Colon (tissue), 2 donors: Measurements from ENCODE around the gene SBNO1.
"Not testable (repeated sequence)": the region's sequence is repeated elsewhere in the genome, so short reads cannot be mapped to it uniquely, and the experiment has no call there.

ENCODE experiments used
- FAIRE-seq: peaks from 2 replicates; lab custom pipeline; 2012; peaks lifted over from hg19 to GRCh38; lab: Jason Lieb, UNC
- donor health status: control.
- donor health status: control.

SBNO1 gene

GRCh38 chr12:123270214-123271000 lies 94.2 kb downstream of the SBNO1 start:
- FAIRE-seq: no peak

- no peak for FAIRE-seq
Measured at GRCh38 chr12:123269896-123270213, 94.8 kb downstream of the SBNO1 start.

- no peak for FAIRE-seq
Measured at GRCh38 chr12:123269395-123269892, 95.2 kb downstream of the SBNO1 start.

GRCh38 chr12:123268850-123269249 lies 95.8 kb downstream of the SBNO1 start:
- FAIRE-seq: no peak

- FAIRE-seq: no peak
Measured at GRCh38 chr12:123267991-123268843, 96.4 kb downstream of the SBNO1 start.

- no peak for FAIRE-seq
Measured at GRCh38 chr12:123267335-123267920, 97.2 kb downstream of the SBNO1 start.

GRCh38 chr12:123266679-123267277 lies 97.9 kb downstream of the SBNO1 start:
- FAIRE-seq: no peak

GRCh38 chr12:123265851-123266678 lies 98.6 kb downstream of the SBNO1 start:
- no peak for FAIRE-seq

GRCh38 chr12:123264642-123265041 lies 100.0 kb downstream of the SBNO1 start:
- FAIRE-seq: no peak

- no peak for FAIRE-seq
Measured at GRCh38 chr12:123263196-123263817, 101.3 kb downstream of the SBNO1 start.

- FAIRE-seq: no peak
Measured at GRCh38 chr12:123261196-123261595, 103.5 kb downstream of the SBNO1 start.

- no peak for FAIRE-seq
Measured at GRCh38 chr12:123260081-123260480, 104.6 kb downstream of the SBNO1 start.

GRCh38 chr12:123258593-123258992 lies 106.1 kb downstream of the SBNO1 start:
- no peak for FAIRE-seq

GRCh38 chr12:123254853-123255446 lies 109.7 kb downstream of the SBNO1 start:
- FAIRE-seq: no peak

- no peak for FAIRE-seq
Measured at GRCh38 chr12:123253641-123254459, 110.8 kb downstream of the SBNO1 start.

- FAIRE-seq: not testable (repeated sequence)
Measured at GRCh38 chr12:123252365-123252764, 112.3 kb downstream of the SBNO1 start.

GRCh38 chr12:123251403-123252076 lies 113.1 kb downstream of the SBNO1 start:
- no peak for FAIRE-seq

GRCh38 chr12:123250471-123251383 lies 113.9 kb downstream of the SBNO1 start:
- FAIRE-seq: no peak
